Measurements from ENCODE around the gene MYOT. TPM values are rescaled to one million over a fixed set of nuclear protein-coding genes. Genes with fewer than 3 reads are reported as not detected.
"Not testable (repeated sequence)": the region's sequence is repeated elsewhere in the genome, so short reads cannot be mapped to it uniquely, and the experiment has no call there.

The MYOT gene
- total RNA-seq, 1 experiment from 2014 or later = not detected

DNA sequence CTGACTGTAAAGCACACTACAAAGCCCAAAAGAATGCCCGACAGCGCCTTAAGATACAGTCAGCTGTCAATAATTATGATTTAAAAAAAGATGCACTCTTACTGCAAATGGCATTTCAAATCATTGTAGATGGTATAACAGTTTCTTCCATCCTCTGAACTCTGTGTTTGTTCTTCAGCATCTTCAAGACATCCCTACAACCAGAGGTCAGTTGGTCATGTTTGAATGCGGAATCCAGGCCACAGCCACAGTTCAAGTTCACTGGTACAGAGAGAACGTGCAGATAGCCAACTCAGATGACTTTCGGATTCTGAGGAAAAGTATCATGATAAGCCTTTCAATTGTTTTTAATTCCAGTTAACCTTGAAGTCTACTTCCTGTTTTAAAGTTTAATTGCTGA is 8.7 kb upstream of the MYOT start:
- peaks cover 4% of the 10 kb centered on the region for H3K27me3 ChIP-seq (replicated peaks; ENCODE audit: insufficient read depth, low read depth, low read length, poor library complexity)
- TF ChIP-seq, protein P1, sequence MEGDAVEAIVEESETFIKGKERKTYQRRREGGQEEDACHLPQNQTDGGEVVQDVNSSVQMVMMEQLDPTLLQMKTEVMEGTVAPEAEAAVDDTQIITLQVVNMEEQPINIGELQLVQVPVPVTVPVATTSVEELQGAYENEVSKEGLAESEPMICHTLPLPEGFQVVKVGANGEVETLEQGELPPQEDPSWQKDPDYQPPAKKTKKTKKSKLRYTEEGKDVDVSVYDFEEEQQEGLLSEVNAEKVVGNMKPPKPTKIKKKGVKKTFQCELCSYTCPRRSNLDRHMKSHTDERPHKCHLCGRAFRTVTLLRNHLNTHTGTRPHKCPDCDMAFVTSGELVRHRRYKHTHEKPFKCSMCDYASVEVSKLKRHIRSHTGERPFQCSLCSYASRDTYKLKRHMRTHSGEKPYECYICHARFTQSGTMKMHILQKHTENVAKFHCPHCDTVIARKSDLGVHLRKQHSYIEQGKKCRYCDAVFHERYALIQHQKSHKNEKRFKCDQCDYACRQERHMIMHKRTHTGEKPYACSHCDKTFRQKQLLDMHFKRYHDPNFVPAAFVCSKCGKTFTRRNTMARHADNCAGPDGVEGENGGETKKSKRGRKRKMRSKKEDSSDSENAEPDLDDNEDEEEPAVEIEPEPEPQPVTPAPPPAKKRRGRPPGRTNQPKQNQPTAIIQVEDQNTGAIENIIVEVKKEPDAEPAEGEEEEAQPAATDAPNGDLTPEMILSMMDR (conservative IDR thresholded peaks at IDR 0.05; ENCODE audit: low read depth, low read length) = no peak
- TF ChIP-seq EZH2 (IDR thresholded peaks at IDR 0.05; ENCODE audit: borderline replicate concordance, low read depth, low read length, poor library complexity, severe bottlenecking) = no peak
- ChIA-PET POLR2A (ENCODE audit: low non-redundant PET) (no interaction called here), CTCF (no interaction called here)
- H3K4me1 ChIP-seq (ENCODE audit: insufficient read depth, low read length, poor library complexity, severe bottlenecking) = no peaks in the 10 kb centered on the region
- DNase-seq (ENCODE audit: low spot score) = no peak
- no peaks in the 10 kb centered on the region for H3K36me3 ChIP-seq (ENCODE audit: insufficient read depth, low read length, poor library complexity, severe bottlenecking)
- no peak overlapping the region for H3K4me3 ChIP-seq (ENCODE audit: low read depth, low read length, poor library complexity, severe bottlenecking)
- no peak overlapping the region for H3K27ac ChIP-seq (ENCODE audit: low read depth, low read length, poor library complexity, severe bottlenecking)
- no TSS peak for BruUV-seq (replicated peaks)
- H3K9me3 ChIP-seq (ENCODE audit: low read depth, low read length, poor library complexity, severe bottlenecking) = no peaks in the 10 kb centered on the region
- intact Hi-C loops (cut with micrococcal nuclease; ENCODE audit: unreplicated experiment) = no loop called here

DNA sequence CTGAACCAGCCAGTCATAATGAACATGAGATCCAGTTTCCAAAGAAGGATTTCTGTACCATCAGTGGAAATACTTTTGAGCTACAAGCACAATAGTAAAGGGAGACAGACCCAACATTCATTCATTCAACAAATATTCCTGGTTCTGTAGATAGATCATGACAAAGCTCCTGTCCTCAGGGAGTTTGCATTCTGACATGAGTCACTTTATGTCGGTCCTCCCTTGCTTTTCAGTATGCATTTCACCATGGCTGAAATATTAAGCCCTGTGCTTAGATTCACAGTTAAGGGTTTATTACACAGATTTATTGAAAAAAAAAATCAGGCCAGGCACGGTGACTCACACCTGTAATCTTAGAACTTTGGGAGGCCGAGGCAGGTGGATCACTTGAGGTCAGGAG is 5.4 kb upstream of the MYOT start:
- no peaks in the 10 kb centered on the region for H3K36me3 ChIP-seq (ENCODE audit: insufficient read depth, low read length, poor library complexity, severe bottlenecking)
- BruUV-seq (replicated peaks) = no TSS peak
- peaks cover 11% of the 10 kb centered on the region for H3K27me3 ChIP-seq (replicated peaks; ENCODE audit: insufficient read depth, low read depth, low read length, poor library complexity)
- no peak for TF ChIP-seq EZH2 (IDR thresholded peaks at IDR 0.05; ENCODE audit: borderline replicate concordance, low read depth, low read length, poor library complexity, severe bottlenecking)
- TF ChIP-seq, protein P1 (conservative IDR thresholded peaks at IDR 0.05; ENCODE audit: low read depth, low read length) = no peak
- no peak overlapping the region for H3K27ac ChIP-seq (ENCODE audit: low read depth, low read length, poor library complexity, severe bottlenecking)
- intact Hi-C loops (cut with micrococcal nuclease; ENCODE audit: unreplicated experiment) = no loop called here
- ChIA-PET POLR2A (ENCODE audit: low non-redundant PET) (no interaction called here), CTCF (no interaction called here)
- no peak for DNase-seq (ENCODE audit: low spot score)
- H3K4me1 ChIP-seq (ENCODE audit: insufficient read depth, low read length, poor library complexity, severe bottlenecking) = no peaks in the 10 kb centered on the region
- no peaks in the 10 kb centered on the region for H3K9me3 ChIP-seq (ENCODE audit: low read depth, low read length, poor library complexity, severe bottlenecking)
- H3K4me3 ChIP-seq (ENCODE audit: low read depth, low read length, poor library complexity, severe bottlenecking) = no peak overlapping the region

DNA sequence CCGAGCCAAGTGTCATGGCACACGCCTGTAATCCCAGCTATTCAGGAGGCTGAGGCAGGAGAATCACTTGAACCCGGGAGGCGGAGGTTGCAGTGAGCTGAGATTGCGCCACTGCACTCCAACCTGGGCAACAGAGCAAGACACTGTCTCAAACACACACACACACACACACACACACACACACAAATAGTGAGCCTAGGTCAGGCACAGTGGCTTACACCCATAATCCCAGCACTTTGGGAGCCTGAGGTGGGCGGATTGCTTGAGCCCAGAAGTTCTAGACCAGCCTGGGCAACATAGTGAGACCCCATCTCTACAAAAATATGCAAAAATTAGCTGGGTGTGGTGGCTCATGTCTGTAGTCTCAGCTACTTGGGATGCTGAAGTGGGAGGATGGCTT is 4.0 kb upstream of the MYOT start:
- H3K36me3 ChIP-seq (ENCODE audit: insufficient read depth, low read length, poor library complexity, severe bottlenecking); H3K9me3 ChIP-seq (ENCODE audit: low read depth, low read length, poor library complexity, severe bottlenecking); H3K27ac ChIP-seq (ENCODE audit: low read depth, low read length, poor library complexity, severe bottlenecking); DNase-seq (ENCODE audit: low spot score); intact Hi-C loops (cut with micrococcal nuclease; ENCODE audit: unreplicated experiment); H3K4me3 ChIP-seq (ENCODE audit: low read depth, low read length, poor library complexity, severe bottlenecking); POLR2A ChIA-PET (ENCODE audit: low non-redundant PET); BruUV-seq (replicated peaks); CTCF ChIA-PET; H3K4me1 ChIP-seq (ENCODE audit: insufficient read depth, low read length, poor library complexity, severe bottlenecking): not testable (repeated sequence)
- H3K27me3 ChIP-seq (replicated peaks; ENCODE audit: insufficient read depth, low read depth, low read length, poor library complexity) = peaks cover 19% of the 10 kb centered on the region

DNA sequence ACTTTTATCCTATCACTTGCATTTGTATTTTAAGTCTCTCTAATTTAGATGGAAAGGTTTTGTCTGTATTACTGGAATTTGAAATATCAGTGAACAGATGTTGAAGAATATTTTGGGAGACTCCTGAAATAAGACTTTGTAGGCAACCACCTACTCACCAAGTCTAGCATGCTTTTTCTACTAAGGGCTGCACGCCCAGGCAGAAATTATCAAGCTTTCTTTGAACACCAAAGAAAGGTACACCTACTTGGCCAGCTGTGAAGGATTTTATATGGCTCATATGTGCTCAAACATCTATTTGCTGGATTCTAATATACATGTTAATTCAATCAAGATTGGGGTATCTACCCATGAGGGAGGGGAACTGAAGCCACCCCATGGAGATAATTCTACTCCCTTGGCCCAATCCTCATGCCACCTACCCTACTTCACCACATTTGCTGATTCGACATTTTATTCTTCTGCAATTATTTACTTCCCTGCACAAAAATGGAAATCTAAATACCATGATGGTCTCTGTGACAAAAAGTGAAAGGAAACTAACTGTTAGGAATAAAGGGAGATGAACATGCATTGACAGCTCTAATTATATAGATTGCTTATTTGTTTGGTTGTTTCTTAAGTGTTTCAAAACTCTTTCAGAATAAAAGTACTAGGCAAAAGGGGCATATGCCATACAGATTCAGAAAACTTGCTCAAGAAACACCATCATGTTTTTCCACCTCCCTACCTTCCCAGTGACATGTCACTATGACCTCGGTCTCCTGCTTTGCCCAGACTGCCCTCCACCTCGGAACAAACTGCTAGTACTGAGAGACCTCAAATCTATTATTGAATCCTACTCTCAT is 895 bp upstream of the MYOT start:
- H3K4me1 ChIP-seq (ENCODE audit: insufficient read depth, low read length, poor library complexity, severe bottlenecking) = no peaks in the 10 kb centered on the region
- CTCF ChIA-PET = no interaction called here
- H3K27me3 ChIP-seq (replicated peaks; ENCODE audit: insufficient read depth, low read depth, low read length, poor library complexity) = peaks cover 15% of the 10 kb centered on the region
- H3K27ac ChIP-seq (ENCODE audit: low read depth, low read length, poor library complexity, severe bottlenecking) = no peak overlapping the region
- H3K4me3 ChIP-seq (ENCODE audit: low read depth, low read length, poor library complexity, severe bottlenecking) = no peak overlapping the region
- no peak for TF ChIP-seq EZH2 (IDR thresholded peaks at IDR 0.05; ENCODE audit: borderline replicate concordance, low read depth, low read length, poor library complexity, severe bottlenecking)
- TF ChIP-seq, protein P1 (conservative IDR thresholded peaks at IDR 0.05; ENCODE audit: low read depth, low read length) = no peak
- intact Hi-C loops (cut with micrococcal nuclease; ENCODE audit: unreplicated experiment) = no loop called here
- no peaks in the 10 kb centered on the region for H3K9me3 ChIP-seq (ENCODE audit: low read depth, low read length, poor library complexity, severe bottlenecking)
- POLR2A ChIA-PET (ENCODE audit: low non-redundant PET) = no interaction called here
- H3K36me3 ChIP-seq (ENCODE audit: insufficient read depth, low read length, poor library complexity, severe bottlenecking) = no peaks in the 10 kb centered on the region
- DNase-seq (ENCODE audit: low spot score) = no peak
- no TSS peak for BruUV-seq (replicated peaks)
